ENCODE data around the gene SPN.
"Not testable (repeated sequence)": the region's sequence is repeated elsewhere in the genome, so short reads cannot be mapped to it uniquely, and the experiment has no call there.

DNA sequence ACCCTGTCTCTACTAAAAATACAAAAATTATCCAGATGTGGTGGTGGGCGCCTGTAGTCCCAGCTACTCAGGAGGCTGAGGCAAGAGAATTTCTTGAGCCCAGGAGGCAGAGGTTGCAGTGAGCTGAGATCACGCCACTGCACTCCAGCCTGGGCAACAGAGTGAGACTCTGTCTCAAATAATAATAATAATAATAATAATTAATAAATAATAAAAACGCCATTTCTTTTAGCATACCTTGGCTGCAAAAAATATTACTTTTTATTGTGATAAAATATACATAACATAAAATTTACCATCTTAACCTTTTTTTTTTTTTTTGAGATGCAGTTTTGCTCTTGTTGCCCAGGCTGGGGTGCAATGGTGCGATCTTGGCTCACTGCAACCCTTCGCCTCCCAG is 39.8 kb upstream of the SPN start:
- TF ChIP-seq, protein P1, sequence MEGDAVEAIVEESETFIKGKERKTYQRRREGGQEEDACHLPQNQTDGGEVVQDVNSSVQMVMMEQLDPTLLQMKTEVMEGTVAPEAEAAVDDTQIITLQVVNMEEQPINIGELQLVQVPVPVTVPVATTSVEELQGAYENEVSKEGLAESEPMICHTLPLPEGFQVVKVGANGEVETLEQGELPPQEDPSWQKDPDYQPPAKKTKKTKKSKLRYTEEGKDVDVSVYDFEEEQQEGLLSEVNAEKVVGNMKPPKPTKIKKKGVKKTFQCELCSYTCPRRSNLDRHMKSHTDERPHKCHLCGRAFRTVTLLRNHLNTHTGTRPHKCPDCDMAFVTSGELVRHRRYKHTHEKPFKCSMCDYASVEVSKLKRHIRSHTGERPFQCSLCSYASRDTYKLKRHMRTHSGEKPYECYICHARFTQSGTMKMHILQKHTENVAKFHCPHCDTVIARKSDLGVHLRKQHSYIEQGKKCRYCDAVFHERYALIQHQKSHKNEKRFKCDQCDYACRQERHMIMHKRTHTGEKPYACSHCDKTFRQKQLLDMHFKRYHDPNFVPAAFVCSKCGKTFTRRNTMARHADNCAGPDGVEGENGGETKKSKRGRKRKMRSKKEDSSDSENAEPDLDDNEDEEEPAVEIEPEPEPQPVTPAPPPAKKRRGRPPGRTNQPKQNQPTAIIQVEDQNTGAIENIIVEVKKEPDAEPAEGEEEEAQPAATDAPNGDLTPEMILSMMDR (conservative IDR thresholded peaks at IDR 0.05 in 1 of 2, IDR thresholded peaks at IDR 0.05 in 1 of 2; ENCODE audit: low read depth in 1 of 2, low read length in 2 of 2), result not testable (repeated sequence)
- TF ChIP-seq EZH2 (IDR thresholded peaks at IDR 0.05; ENCODE audit: low read length, missing control alignments), result not testable (repeated sequence)
